T47D (cell line): ENCODE results near the gene PIGN.

Experiments used
- DNase-seq, 2 experiments: peaks; one replicate each; pipeline versions ENCODE4 v3.0.0 to v3.0.0-alpha.2; 2011 to 2012; ENCODE audit warnings: low read depth in 1 of 2, low spot score in 1 of 2
- JUND ChIP-seq: IDR thresholded peaks from 2 replicates; pipeline ENCODE4 v1.6.1; 2012; ENCODE audit warnings: low read depth
- in situ Hi-C: cut with HindIII; loops from 2 replicates; pipeline ENCODE4 v1.10.0; 2016; ENCODE audit warnings: low sequenced_read_pairs, low pct_unique_long_range_greater_than_20kb

PIGN gene

DNA sequence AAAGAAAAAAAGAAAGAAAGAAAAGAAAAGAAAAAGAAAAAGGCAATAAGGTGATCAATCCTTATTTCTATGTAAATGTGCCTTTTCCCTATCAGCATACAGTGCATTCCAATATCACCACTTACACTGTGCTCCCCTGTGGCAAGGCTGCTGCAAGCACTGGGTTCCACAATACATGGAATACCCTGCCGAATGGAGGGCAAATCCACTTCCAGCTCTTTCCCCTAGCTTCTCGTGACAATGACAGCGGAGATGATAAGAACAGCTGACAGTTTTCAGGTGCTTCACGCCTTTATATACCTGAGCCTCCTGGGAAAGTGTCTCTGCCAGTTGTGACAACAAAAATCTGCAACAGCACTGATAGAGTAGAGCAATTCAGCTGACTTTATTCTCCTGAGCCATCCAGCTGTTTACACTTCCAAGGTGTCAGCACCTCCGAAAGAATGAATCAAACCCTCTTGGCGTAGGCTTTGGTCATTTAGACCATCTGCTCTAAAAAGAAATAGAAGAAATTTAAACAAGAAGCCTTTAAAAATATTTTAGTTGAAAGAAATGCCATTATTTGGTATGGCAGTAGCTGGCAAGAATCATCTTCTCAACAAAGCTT is 158.8 kb downstream of the PIGN start:
- in situ Hi-C loops, result no loop called here
- no peak for DNase-seq
- TF ChIP-seq JUND, result no peak

- in situ Hi-C loops, result no loop called here
- DNase-seq, result no peak
- TF ChIP-seq JUND, result no peak
These were observed 160.3 kb downstream of the PIGN start for GRCh38 chr18:62026586-62026985.

GRCh38 chr18:62024983-62025382 is 161.9 kb downstream of the PIGN start:
- TF ChIP-seq JUND, result no peak
- no peak for DNase-seq
- in situ Hi-C loops, result no loop called here

DNA sequence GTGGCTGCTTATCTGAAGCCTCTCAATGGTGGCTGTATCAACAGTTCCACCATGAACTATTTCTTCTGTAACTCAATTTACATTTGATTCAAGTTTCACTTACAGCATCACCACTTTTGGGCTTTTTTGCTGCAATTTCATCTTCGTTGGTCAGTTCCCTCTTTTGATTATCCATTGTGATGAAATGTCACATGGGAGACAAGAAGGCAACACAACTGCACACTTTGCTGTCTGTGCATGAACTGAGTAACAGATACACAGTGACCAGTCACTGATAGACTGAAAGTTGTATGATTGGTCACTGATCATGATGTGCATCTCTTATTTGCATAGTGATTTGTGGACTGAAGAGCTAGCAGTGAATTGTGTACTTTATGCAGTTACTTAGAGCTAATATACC is 163.3 kb downstream of the PIGN start:
- TF ChIP-seq JUND, result no peak
- no peak for DNase-seq
- in situ Hi-C loops, result no loop called here

DNA sequence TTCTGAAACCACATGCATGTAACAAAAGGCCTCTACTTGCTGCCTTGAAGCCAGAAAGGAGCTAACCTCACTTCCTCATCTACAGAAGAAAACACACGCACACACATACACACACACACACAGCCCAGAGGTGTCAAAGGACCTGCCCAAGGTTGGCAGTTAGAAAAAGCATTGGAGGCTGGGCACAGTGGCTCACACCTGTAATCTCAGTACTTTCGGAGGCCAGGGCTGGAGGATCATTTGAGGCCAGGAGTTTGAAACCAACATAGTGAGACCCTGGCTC is 168.2 kb downstream of the PIGN start:
- no peak for DNase-seq
- in situ Hi-C loops, result no loop called here
- no peak for TF ChIP-seq JUND

- no peak for TF ChIP-seq JUND
- no peak for DNase-seq
- in situ Hi-C loops, result no loop called here
These were observed 168.7 kb downstream of the PIGN start for GRCh38 chr18:62018034-62018758.

DNA sequence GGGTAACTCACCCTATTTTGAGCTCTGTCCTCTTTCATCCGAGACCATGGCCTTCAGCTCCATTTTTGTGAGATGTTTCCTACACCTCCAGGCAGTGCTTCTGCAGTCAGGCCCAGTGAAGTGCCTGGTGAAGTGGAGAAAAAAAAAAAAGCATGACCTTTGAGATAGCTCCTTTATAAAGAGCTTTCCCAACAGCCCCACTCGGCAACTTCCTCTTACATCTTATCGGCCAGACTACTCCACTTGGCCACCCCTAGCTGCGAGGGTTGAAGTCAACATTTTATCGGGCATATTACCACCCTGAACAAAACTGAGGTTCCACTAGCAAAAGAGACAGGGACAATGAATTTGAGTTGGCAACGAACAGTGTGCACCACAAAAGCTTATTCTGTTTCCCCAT is 169.2 kb downstream of the PIGN start:
- no peak for DNase-seq
- in situ Hi-C loops, result no loop called here
- TF ChIP-seq JUND, result no peak

GRCh38 chr18:62011416-62011815 is 175.4 kb downstream of the PIGN start:
- TF ChIP-seq JUND, result no peak
- DNase-seq, result no peak
- in situ Hi-C loops, result no loop called here

DNA sequence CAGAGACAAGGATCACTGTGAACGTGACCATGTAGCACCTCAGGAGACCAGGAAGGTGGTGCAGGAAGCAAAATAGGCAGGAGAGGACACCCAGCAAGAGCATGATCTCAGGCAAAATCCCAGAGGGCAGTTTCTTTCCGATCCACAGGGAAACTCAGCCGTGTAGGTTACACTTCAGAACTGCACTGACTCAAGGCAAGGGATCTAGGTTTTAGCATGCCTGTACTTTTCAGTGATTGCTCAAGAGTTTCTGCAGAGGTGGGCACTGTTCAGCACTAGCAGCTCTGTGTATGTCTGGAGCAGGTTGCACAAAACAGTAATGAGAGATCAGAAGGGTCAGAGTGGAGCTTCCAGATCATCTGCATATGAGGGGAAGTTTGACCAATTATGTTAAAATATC is 177.3 kb downstream of the PIGN start:
- DNase-seq, result no peak
- TF ChIP-seq JUND, result no peak
- in situ Hi-C loops, result no loop called here

- in situ Hi-C loops, result no loop called here
- DNase-seq, result no peak
- TF ChIP-seq JUND, result no peak
These were observed 185.5 kb downstream of the PIGN start for GRCh38 chr18:62001396-62001795.

GRCh38 chr18:61998957-61999356 is 187.9 kb downstream of the PIGN start:
- peak in 1 of 2 experiments; percentile 29 for DNase-seq
- in situ Hi-C loops, result no loop called here
- TF ChIP-seq JUND, result no peak

- peak in 1 of 2 experiments; percentile 42 for DNase-seq
These were observed 188.5 kb downstream of the PIGN start for GRCh38 chr18:61998335-61998734.

DNA sequence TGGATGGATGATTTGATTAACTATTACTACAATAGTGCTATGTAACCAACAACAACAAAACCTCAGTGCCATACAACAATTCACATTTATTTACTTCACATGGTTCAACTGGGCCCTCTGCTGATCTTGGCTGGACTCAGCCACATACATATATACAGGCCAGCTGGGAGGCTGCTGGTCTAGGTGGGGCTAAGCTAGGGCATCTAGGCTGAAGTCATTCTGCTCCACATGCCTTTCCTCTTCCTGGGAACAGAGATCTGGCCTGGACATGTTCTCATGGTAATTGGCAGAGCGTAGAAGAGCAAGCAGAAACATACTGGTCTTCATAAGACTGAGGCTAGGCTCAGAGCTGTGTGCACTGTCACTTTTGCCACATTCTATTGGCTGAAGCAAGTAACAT is 191.2 kb downstream of the PIGN start:
- TF ChIP-seq JUND, result no peak
- no peak for DNase-seq
- in situ Hi-C loops, result no loop called here

More at GRCh38 chr18:61998335-61998734, 188.5 kb downstream of the PIGN start:
- TF ChIP-seq JUND, result no peak
- in situ Hi-C loops, result no loop called here

DNA sequence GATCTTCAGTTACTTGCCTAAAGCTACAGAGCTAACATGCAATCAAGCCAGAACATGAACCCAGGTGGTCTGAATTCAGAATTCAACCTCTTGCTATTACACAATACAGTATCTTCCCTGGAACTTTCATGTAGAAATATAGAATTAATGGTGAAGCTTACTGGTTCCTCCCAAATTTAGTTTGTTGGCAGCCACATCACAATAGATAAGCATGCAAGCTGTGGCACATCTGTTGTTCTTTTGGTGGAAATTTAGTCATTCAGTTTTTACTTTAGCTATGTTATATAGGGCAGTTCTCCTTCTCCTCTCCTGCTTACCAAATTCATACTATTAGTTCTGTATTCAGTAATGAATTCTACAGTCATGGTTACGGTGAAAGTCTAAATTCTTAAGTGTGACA is 193.0 kb downstream of the PIGN start:
- in situ Hi-C loops, result no loop called here
- no peak for TF ChIP-seq JUND
- no peak for DNase-seq
